GM10266 (cell line): ENCODE measurements around the gene ISOC2.

Source experiments
- DNase-seq: peaks from one replicate; pipeline ENCODE4 v3.0.0; 2012; ENCODE audit errors: extremely low spot score
- CTCF ChIP-seq: IDR thresholded peaks from 2 replicates; pipeline ENCODE4 v1.5.1; 2012; ENCODE audit warnings: mild to moderate bottlenecking, low read depth; ENCODE audit not compliant: control insufficient read depth, insufficient read depth; ENCODE audit errors: missing control alignments

The ISOC2 gene

GRCh38 chr19:55459950-55460657 is 1.3 kb downstream of the ISOC2 start:
- DNase-seq = no peak
- no peak for TF ChIP-seq CTCF

- TF ChIP-seq CTCF = no peak
- no peak for DNase-seq
These were observed 1.9 kb downstream of the ISOC2 start for GRCh38 chr19:55459551-55459949.

- no peak for TF ChIP-seq CTCF
- DNase-seq = no peak
These were observed 3.6 kb downstream of the ISOC2 start for GRCh38 chr19:55457683-55458457.

GRCh38 chr19:55456347-55456746 is 5.1 kb downstream of the ISOC2 start:
- TF ChIP-seq CTCF = no peak
- no peak for DNase-seq

- DNase-seq = no peak
- TF ChIP-seq CTCF = no peak
These were observed 5.7 kb downstream of the ISOC2 start for GRCh38 chr19:55455576-55456235.

GRCh38 chr19:55454787-55455243 is 6.6 kb downstream of the ISOC2 start:
- DNase-seq = peak; percentile 75

More at GRCh38 chr19:55454787-55455243, 6.6 kb downstream of the ISOC2 start:
- peak; percentile 70 for TF ChIP-seq CTCF
